ENCODE data around the gene TFR2.

TFR2 gene

DNA sequence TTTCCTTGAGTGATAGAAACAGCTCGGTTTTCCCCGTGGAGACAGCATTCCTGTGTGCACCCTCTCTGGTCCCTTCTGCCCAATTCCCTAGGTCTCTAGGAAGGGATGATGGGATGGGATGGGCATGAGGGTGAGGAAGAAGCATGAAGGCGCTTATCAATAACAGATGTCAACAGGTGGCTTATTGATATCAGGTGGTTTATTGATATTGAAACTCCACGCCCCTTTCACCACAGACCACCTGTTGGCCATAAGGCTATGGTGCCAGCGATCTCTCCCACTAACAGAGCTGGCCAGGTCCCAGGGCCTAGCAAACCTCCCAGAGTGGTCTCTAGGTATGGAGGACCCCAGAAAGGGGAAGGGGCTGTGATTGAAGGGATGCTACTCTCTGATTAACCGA is 21.1 kb downstream of the TFR2 start:
- no peak for TF ChIP-seq POLR2AphosphoS5 (IDR thresholded peaks at IDR 0.05; ENCODE audit: low read depth, low read length)
- TF ChIP-seq SIN3A (IDR thresholded peaks at IDR 0.05; ENCODE audit: borderline replicate concordance, insufficient read depth, low read length) = no peak
- no peak for TF ChIP-seq TAF1 (IDR thresholded peaks at IDR 0.05; ENCODE audit: borderline replicate concordance, insufficient read depth, low read length)
- no peak for TF ChIP-seq FOXP2 (optimal IDR thresholded peaks at IDR 0.05; ENCODE audit: borderline replicate concordance, extremely low read depth, extremely low read length, insufficient read depth)
- TF ChIP-seq, protein P1, sequence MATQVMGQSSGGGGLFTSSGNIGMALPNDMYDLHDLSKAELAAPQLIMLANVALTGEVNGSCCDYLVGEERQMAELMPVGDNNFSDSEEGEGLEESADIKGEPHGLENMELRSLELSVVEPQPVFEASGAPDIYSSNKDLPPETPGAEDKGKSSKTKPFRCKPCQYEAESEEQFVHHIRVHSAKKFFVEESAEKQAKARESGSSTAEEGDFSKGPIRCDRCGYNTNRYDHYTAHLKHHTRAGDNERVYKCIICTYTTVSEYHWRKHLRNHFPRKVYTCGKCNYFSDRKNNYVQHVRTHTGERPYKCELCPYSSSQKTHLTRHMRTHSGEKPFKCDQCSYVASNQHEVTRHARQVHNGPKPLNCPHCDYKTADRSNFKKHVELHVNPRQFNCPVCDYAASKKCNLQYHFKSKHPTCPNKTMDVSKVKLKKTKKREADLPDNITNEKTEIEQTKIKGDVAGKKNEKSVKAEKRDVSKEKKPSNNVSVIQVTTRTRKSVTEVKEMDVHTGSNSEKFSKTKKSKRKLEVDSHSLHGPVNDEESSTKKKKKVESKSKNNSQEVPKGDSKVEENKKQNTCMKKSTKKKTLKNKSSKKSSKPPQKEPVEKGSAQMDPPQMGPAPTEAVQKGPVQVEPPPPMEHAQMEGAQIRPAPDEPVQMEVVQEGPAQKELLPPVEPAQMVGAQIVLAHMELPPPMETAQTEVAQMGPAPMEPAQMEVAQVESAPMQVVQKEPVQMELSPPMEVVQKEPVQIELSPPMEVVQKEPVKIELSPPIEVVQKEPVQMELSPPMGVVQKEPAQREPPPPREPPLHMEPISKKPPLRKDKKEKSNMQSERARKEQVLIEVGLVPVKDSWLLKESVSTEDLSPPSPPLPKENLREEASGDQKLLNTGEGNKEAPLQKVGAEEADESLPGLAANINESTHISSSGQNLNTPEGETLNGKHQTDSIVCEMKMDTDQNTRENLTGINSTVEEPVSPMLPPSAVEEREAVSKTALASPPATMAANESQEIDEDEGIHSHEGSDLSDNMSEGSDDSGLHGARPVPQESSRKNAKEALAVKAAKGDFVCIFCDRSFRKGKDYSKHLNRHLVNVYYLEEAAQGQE (IDR thresholded peaks at IDR 0.05; ENCODE audit: insufficient read depth in 1 of 2, low read depth in 2 of 2, low read length in 2 of 2) = no peak

DNA sequence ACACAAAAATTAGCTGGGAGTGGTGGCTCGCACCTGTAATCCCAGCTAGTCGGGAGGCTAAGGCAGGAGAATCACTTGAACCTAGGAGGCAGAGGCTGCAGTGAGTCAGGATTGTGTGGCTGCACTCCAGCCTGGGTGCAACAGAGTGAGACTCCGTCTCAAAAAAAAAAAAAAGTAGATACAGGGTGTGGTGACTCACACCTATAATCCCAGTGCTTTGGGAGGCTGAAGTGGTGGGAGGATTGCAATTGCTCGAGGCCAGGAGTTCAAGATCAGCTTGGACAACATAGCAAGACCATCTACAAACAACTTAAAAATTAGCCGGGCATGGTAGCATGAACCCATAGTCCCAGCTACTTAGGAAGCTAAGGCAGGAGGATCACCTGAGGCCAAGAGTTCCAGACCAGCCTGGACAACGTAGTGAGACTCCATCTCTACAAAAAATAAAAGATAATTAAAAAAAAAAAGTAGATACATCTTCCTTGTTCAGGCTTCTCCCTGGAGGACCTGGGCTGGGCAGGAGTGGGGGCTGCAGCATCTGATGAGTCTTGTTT is 27.0 kb downstream of the TFR2 start:
- no peak for TF ChIP-seq TAF1 (IDR thresholded peaks at IDR 0.05; ENCODE audit: borderline replicate concordance, insufficient read depth, low read length)

DNA sequence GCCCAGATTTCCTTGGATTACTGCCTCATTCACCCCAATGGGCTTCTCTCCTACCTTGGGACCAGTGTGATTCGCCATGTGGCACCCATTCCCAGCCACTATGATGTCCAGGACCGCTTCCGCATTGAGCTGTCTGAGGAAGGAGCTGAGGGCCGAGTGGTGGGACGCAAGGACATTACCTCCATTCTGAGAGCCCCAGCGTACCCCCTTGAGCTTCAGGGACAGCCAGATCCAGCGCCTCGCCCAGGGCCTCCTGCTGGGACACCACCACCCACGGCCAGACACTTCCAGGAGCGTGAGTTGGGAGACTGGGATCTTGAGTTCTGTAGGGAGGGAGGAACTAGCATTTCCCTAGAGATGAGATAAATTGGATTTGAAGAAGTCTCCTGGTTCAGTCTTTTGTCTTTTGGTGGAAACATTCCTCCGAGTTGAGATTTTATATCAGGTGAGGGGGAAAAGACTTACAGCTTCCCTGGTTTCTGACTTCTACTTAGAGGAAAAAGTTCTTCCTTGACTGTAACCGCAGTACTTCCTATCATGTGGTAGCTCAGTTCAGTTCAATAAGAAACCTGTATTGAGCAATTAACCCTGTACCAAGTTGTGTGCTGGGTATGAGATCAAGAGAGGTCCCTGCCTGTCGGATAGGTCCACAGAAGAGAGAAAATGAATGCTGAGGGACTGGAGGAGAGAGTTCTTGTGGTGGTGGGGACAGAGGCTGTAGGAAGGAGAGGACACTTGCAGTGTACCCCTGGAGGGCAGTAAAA is 27.8 kb downstream of the TFR2 start:
- TF ChIP-seq, protein P1 (IDR thresholded peaks at IDR 0.05; ENCODE audit: insufficient read depth in 1 of 2, low read depth in 2 of 2, low read length in 2 of 2) = no peak
- TF ChIP-seq FOXP2 (optimal IDR thresholded peaks at IDR 0.05; ENCODE audit: borderline replicate concordance, extremely low read depth, extremely low read length, insufficient read depth) = no peak
- TF ChIP-seq TAF1 (IDR thresholded peaks at IDR 0.05; ENCODE audit: borderline replicate concordance, insufficient read depth, low read length) = no peak
- no peak for TF ChIP-seq SIN3A (IDR thresholded peaks at IDR 0.05; ENCODE audit: borderline replicate concordance, insufficient read depth, low read length)
- no peak for TF ChIP-seq POLR2AphosphoS5 (IDR thresholded peaks at IDR 0.05; ENCODE audit: low read depth, low read length)

DNA sequence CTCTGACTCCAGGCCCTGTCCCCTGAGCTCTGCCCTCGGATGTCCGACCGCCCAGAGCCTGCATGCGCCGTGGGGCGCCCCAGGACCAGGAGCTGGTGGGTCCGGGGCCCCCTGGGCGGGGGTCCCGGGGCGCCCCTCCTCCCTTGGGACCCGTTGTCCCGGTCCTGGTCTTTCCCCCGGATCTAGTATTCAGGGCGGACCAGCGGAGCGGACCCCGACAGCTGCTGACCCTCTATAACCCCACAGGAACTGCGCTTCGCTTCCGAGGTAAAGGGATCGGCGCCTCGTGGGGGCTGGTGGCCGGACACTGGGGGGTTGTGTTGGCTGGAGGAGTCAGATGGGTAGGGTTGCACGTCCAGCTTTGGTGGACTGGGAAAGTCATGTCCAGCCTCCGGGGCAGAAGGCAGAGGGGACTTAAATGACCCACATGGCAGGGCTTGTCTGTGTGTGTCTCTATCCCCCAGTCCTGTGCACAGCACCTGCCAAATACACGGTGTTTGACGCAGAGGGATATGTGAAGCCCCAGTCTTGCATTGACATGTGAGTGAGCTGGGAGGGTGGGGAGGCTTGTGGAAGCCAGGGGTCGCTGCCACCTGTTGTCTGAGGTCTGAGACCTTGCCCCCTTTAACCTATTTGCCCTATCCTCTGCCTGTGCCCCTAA is 28.5 kb downstream of the TFR2 start:
- TF ChIP-seq TAF1 (IDR thresholded peaks at IDR 0.05; ENCODE audit: borderline replicate concordance, insufficient read depth, low read length) = no peak
- TF ChIP-seq FOXP2 (optimal IDR thresholded peaks at IDR 0.05; ENCODE audit: borderline replicate concordance, extremely low read depth, extremely low read length, insufficient read depth) = no peak
- TF ChIP-seq SIN3A (IDR thresholded peaks at IDR 0.05; ENCODE audit: borderline replicate concordance, insufficient read depth, low read length) = no peak
- TF ChIP-seq, protein P1 (IDR thresholded peaks at IDR 0.05; ENCODE audit: insufficient read depth in 1 of 2, low read depth in 2 of 2, low read length in 2 of 2) = no peak
- TF ChIP-seq POLR2AphosphoS5 (IDR thresholded peaks at IDR 0.05; ENCODE audit: low read depth, low read length) = no peak

DNA sequence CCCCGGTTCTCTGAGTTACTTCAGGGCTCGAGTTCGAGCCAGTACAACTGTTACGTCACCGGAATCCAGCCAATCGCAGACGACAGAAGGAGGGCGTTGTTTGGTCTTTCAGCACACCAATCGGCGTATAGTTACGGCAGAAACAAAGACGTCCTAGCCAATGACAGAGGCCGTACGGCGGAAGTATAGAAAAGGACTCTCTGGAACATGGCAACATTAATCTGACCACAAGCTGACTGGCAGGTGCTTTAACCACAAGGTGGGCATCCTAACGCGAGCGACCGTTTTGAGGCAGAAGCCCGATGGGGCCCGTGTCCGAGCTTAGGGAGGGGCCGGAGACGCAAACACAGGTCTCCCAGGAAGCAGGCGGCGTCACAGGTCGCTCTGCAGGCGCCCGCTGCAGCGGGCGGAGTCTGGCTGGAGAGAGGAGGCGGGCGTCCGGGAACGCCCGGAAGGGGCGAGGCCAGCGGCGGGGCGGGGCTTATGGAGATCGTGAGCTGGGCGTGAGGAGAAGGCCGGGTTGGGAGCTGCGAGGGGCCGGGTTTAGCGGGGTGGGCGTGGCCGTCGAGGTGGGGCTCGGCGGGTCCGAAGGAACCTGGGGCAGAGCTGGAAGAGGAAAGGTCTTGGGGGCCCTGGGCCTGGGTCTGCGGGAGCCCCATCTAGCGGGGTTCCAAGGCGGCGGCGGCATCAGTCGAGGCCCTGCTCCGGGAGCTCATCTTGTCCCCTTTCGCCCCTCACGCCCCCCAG is 29.2 kb downstream of the TFR2 start, which contains the start of gene MOSPD3:
Gene MOSPD3, plus strand, starts transcription at position 558 of the 747 bp plus-strand sequence. CDS start 252 bp downstream, outside the sequence.
- TF ChIP-seq POLR2AphosphoS5 (IDR thresholded peaks at IDR 0.05; ENCODE audit: low read depth, low read length) (peak; percentile 72), TAF1 (IDR thresholded peaks at IDR 0.05; ENCODE audit: borderline replicate concordance, insufficient read depth, low read length) (no peak), FOXP2 (optimal IDR thresholded peaks at IDR 0.05; ENCODE audit: borderline replicate concordance, extremely low read depth, extremely low read length, insufficient read depth) (no peak), SIN3A (IDR thresholded peaks at IDR 0.05; ENCODE audit: borderline replicate concordance, insufficient read depth, low read length) (peak; percentile 15; the same call in 1 of the 2 replicates)
- TF ChIP-seq, protein P1 (IDR thresholded peaks at IDR 0.05; ENCODE audit: insufficient read depth in 1 of 2, low read depth in 2 of 2, low read length in 2 of 2) = no peak

Measured in PFSK-1 (cell line).